Naive B cell (primary cell): ENCODE measurements around the gene TRAF4. TPM values are rescaled to one million over a fixed set of nuclear protein-coding genes. Genes with fewer than 3 reads are reported as not detected.

ENCODE experiments used
- ATAC-seq, 2 donors: fragments of 150-1000 bp; cut with Tn5 transposase; 2 replicates each; pipeline ENCODE4 v1.10.0; 2021; ENCODE audit warnings: low read depth in 2 of 2, mild to moderate bottlenecking in 2 of 2, moderate library complexity in 2 of 2
- DNase-seq: peaks from one replicate; pipeline ENCODE4 v3.0.0; 2022
- H3K27ac Mint-ChIP-seq, 6 donors: one replicate each; pipeline ENCODE4 v1.8.0; 2020 to 2022; ENCODE audit warnings: mild to moderate bottlenecking in 6 of 6, mixed read lengths in 6 of 6, moderate library complexity in 5 of 6, inconsistent platforms in 2 of 6
- H3K27me3 Mint-ChIP-seq, 3 donors: one replicate each; pipeline ENCODE4 v1.8.0; 2021 to 2022; ENCODE audit warnings: mixed read lengths in 3 of 3, mild to moderate bottlenecking in 1 of 3
- H3K36me3 Mint-ChIP-seq, 2 donors: one replicate each; pipeline ENCODE4 v1.8.0; 2020 to 2022; ENCODE audit warnings: mixed read lengths in 2 of 2, inconsistent platforms in 1 of 2, mild to moderate bottlenecking in 1 of 2
- H3K4me1 Mint-ChIP-seq, 3 donors: one replicate each; pipeline ENCODE4 v1.8.0; 2020 to 2022; ENCODE audit warnings: mixed read lengths in 3 of 3, inconsistent platforms in 1 of 3, mild to moderate bottlenecking in 1 of 3, moderate library complexity in 1 of 3
- H3K4me3 Mint-ChIP-seq, 8 donors: one replicate each; pipeline ENCODE4 v1.8.0; 2020 to 2022; ENCODE audit warnings: mild to moderate bottlenecking in 8 of 8, mixed read lengths in 8 of 8, moderate library complexity in 8 of 8, inconsistent platforms in 2 of 8
- H3K9me3 Mint-ChIP-seq, 7 donors: one replicate each; pipeline ENCODE4 v1.8.0; 2020 to 2022; ENCODE audit warnings: mixed read lengths in 7 of 7, mild to moderate bottlenecking in 5 of 7, inconsistent platforms in 2 of 7, moderate library complexity in 1 of 7
- polyA plus RNA-seq, 6 donors: library from polyadenylated mRNA; unstranded; fragments of 300-500 nt; fragmentation: Illumina TruSeq; gene quantifications; one replicate each; pipeline ENCODE4 v1.2.3, GENCODE V29; 2021; ENCODE audit warnings: low read depth in 6 of 6

Gene TRAF4, protein sequence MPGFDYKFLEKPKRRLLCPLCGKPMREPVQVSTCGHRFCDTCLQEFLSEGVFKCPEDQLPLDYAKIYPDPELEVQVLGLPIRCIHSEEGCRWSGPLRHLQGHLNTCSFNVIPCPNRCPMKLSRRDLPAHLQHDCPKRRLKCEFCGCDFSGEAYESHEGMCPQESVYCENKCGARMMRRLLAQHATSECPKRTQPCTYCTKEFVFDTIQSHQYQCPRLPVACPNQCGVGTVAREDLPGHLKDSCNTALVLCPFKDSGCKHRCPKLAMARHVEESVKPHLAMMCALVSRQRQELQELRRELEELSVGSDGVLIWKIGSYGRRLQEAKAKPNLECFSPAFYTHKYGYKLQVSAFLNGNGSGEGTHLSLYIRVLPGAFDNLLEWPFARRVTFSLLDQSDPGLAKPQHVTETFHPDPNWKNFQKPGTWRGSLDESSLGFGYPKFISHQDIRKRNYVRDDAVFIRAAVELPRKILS
- 10 to 100 TPM in 4 of 6 donors, 1 to 10 TPM in 2; 5.4 to 17.1 (median 12.0) TPM for polyA plus RNA-seq

DNA sequence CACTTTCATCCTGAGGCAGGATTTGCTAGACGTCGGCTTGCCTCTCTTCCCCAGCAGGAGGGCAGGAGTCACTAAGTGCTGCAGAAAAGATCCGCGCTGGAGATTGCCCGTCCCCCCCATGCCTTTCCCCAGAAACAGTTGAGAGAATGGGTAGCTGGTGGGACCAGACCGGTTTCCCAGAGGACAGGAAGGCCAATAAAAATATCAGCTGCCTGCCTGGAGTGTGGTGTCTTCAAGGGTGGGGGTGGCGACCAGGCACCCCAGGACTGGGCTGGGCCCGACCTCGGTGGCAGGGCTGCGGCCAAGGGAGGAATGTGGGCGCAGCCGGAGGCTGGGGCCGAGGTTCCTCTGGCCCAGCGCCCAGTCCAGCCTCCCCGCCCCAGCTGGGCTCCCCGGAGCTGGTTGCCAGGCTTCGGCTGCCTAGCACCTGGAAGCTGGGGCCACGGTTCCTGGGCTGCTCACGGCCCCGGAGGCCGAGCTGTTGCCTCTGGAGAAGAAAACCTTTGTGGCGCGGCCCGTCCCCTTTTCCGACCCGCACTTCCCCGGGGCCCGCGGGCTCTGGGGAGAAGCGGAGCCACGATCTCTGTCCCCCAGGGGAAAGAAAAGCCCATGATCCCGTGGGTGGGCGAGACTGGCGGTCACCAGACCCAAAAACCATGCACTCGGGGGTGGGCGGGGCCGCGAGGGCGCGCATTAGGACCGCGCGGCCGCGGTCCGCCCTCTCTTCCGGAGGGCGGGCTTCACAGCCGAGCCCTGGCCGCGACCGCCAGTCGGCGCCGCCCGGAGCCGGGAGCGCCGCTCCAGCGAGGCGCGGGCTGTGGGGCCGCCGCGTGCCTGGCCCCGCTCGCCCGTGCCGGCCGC lies at the start of gene TRAF4:
Gene TRAF4 (plus strand): TSS at position 769 of the 861 bp plus-strand sequence. CDS start 102 bp downstream, outside the sequence.
- Mint-ChIP-seq H3K27ac (peak within 1 kb of the TSS; percentile 96 to 100 (median 98)), H3K4me3 (peak within 1 kb of the TSS; percentile 72 to 96 (median 93)), H3K36me3 (peaks cover 0 to 2% of the 10 kb centered on the region in 2 donors), H3K4me1 (peaks cover 58 to 76% (median 75%) of the 10 kb centered on the region in 3 donors), H3K27me3 (no peaks in the 10 kb centered on the region), H3K9me3 (peaks cover 0 to 2% (median 0%) of the 10 kb centered on the region in 7 donors)
- ATAC-seq: peak; percentile 70 to 72
- peak; percentile 87 for DNase-seq

DNA sequence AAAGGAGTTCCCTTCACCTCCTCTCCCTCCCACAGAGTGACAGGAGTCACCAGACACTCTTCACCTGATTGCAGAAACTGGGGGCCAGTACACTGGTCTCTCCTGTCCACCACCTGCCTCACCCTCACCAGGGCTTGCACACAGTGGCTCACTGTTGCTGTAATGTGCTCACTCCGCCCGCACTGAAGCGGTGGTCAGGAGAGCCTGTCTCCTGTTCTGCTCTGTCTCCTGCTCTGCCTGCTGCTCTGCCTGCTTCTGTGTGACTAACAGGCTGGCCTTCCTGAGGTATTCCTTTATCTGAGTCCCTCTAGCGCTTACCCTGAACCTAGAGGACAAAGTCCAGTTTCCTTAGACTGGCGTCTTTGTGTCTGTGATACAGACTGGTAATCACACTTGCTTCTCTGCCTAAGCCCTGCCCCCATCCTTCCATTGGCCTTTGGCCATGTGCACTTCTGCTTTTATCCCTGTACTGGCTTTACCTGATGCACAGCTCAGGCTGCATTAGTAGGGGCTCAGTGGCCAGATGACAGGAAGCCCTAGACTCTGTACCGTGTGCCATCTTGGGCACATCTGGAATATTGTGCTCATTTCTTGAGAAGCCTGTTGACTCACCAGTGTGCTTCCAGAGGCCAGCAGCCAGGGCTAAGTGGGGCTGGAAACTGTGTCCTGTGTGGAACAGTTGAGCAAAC lies 45.4 kb upstream of the TRAF4 start:
- Mint-ChIP-seq H3K27ac (peak overlapping the region in 2 of 6 donors; percentile 74 to 79), H3K9me3 (no peaks in the 10 kb centered on the region), H3K4me1 (peaks cover 0 to 4% (median 0%) of the 10 kb centered on the region in 3 donors), H3K27me3 (no peaks in the 10 kb centered on the region), H3K4me3 (no peak overlapping the region), H3K36me3 (peaks cover 0 to 34% of the 10 kb centered on the region in 2 donors)
- no peak for ATAC-seq
- DNase-seq: no peak

DNA sequence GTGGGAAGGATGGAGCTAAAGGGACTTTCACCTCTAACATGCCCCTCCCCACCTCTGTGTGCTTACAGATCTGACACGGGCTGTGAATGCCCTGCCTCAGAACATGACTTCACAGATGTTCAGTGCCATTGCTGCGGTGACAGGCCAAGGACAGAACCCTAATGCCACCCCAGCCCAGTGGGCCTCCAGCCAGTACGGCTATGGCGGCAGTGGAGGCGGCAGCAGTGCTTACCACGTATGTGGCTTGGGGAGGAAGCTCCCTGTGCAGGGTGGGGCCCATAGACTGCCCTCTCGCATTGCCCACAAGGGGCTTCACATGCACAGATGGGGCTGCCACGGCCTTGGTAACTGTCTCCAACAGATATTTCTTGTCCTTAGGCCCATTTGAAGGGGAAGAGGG lies 43.5 kb upstream of the TRAF4 start:
- Mint-ChIP-seq H3K4me3 (no peak overlapping the region), H3K9me3 (no peaks in the 10 kb centered on the region), H3K36me3 (peaks cover 0 to 32% of the 10 kb centered on the region in 2 donors), H3K27me3 (no peaks in the 10 kb centered on the region), H3K4me1 (peaks cover 0 to 4% (median 0%) of the 10 kb centered on the region in 3 donors), H3K27ac (no peak overlapping the region)
- no peak for ATAC-seq
- no peak for DNase-seq

DNA sequence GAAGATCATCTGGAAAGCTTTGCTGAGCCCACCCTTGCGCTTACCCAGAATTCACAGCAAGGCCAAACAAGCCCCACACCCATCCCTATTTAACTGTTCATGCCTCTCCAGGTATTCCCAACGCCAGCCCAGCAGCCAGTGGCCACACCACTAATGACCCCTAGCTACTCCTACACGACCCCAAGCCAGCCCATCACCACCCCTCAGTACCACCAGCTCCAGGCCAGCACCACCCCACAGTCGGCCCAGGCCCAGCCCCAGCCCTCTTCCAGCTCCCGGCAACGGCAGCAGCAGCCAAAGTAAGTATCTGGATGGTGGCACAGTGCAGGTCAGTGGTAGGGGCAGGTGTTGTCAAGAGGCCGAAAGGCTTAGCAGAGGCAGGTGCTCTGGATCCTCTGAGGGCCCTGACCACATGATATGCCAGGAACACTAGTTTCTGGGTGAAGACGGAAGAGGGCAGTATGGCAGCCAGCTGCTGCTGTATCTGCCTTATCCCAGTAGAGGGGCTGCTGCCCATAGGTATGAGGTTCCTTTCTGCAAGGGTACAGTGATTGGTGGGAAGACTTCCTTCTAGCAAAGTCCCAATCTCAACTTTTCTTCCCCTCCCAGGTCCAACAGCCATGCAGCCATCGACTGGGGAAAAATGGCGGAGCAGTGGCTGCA lies 42.9 kb upstream of the TRAF4 start:
- H3K36me3 Mint-ChIP-seq: peaks cover 0 to 32% of the 10 kb centered on the region in 2 donors
- H3K4me3 Mint-ChIP-seq: no peak overlapping the region
- peaks cover 0 to 4% (median 0%) of the 10 kb centered on the region in 3 donors for H3K4me1 Mint-ChIP-seq
- peak overlapping the region in 1 of 6 donors; percentile 47 for H3K27ac Mint-ChIP-seq
- H3K9me3 Mint-ChIP-seq: no peaks in the 10 kb centered on the region
- ATAC-seq (no peak), DNase-seq (no peak)
- no peaks in the 10 kb centered on the region for H3K27me3 Mint-ChIP-seq

DNA sequence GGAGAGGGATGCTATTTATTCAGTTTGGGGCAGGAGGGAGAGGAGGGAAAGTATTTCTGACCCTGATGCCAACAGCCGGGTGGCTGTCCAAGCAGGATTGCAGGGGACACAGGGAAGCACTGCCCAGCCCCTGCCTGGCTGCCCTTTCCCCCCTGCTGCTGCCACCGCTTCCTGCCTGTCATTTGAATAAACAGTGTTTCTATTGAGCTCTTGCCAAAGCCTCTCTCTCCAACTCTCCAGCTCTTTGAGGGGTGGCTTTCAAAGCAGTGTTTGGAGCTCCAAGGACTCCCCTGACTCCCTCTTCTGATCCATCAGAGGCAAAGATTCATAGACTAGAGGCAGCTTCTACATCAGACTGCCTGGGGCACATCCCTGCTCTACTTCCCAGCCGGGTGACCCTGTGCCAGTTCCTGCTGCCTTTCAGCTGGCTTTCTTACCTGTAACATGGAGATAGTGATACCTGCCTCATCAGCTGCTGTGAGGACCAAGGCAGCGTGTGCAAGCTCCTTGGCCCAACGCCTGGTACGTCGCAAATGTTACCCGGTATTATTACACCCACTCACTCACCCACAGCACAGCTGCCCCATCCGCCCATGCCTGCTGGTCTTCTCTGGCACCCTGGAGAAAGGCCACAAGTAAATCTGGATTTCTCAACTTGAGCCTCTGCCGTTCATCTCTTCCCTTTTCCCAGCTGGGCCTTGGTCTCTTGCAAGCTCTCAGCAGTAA lies 41.6 kb upstream of the TRAF4 start:
- Mint-ChIP-seq H3K36me3 (peaks cover 0 to 32% of the 10 kb centered on the region in 2 donors), H3K27ac (peak overlapping the region in 3 of 6 donors; percentile 21 to 74 (median 60)), H3K9me3 (no peaks in the 10 kb centered on the region), H3K27me3 (no peaks in the 10 kb centered on the region), H3K4me3 (no peak overlapping the region), H3K4me1 (peaks cover 0 to 4% (median 0%) of the 10 kb centered on the region in 3 donors)
- DNase-seq (no peak), ATAC-seq (no peak)

DNA sequence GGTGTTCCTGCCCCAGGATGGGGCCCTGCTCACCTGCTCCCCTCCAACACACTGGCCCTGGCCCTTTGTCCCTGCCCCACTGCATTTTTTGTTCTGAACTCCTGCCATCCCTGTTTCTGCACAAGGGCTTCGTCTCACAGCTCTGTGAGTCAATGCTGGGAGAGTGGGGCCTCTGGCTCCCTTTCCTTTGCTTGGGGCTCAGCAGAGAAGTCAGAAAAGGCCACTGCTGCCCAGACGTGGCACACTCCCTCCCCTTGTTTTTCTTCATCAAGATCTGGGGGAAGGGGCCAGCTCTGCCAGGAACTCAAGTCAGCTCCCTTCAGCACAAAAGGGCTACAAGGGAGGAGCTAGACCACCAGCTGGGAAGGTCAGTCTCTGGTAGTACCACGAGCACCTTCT lies 41.1 kb upstream of the TRAF4 start:
- Mint-ChIP-seq H3K4me3 (no peak overlapping the region), H3K9me3 (no peaks in the 10 kb centered on the region), H3K36me3 (peaks cover 0 to 32% of the 10 kb centered on the region in 2 donors), H3K4me1 (peaks cover 0 to 4% (median 0%) of the 10 kb centered on the region in 3 donors), H3K27ac (peak overlapping the region in 2 of 6 donors; percentile 21 to 74), H3K27me3 (no peaks in the 10 kb centered on the region)
- DNase-seq: no peak
- no peak for ATAC-seq

DNA sequence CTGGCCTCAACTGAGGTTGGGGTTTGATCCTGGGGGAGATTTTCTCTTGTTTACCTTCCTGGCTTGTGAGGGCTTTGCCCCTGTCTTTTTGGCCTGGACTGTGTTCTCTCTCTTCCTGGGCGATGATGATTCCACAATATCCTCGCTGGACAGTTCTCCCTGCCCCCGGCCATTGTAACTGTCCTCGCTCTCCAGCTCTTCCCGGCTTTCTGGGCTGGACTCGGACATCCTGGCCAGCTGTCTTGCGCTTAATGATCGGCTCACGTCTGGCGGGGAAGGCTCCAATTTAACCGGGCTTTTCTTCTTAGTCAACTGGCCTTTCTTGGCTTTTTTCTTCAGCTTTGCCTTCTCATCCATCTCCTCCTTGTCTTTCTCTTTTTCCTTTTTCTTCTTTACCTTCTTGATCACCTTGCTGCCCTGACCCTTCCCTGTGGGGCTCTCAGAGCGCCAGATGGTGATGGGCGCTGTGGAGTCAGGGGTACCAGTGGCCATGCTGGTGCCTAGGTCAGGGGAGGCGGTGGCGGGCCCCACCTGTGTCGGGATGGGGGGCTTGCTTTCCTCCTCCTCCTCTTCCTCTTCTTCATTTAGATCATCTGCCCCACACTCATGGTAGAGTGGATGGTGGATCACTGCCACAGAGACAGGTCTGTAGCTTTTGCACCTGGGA lies 40.1 kb upstream of the TRAF4 start:
- DNase-seq: no peak
- H3K4me3 Mint-ChIP-seq: no peak overlapping the region
- H3K36me3 Mint-ChIP-seq: peaks cover 0 to 26% of the 10 kb centered on the region in 2 donors
- H3K27ac Mint-ChIP-seq: peak overlapping the region in 5 of 6 donors; percentile 9 to 74 (median 70)
- no peaks in the 10 kb centered on the region for H3K9me3 Mint-ChIP-seq
- no peaks in the 10 kb centered on the region for H3K27me3 Mint-ChIP-seq
- H3K4me1 Mint-ChIP-seq: peaks cover 0 to 8% (median 0%) of the 10 kb centered on the region in 3 donors
- no peak for ATAC-seq

DNA sequence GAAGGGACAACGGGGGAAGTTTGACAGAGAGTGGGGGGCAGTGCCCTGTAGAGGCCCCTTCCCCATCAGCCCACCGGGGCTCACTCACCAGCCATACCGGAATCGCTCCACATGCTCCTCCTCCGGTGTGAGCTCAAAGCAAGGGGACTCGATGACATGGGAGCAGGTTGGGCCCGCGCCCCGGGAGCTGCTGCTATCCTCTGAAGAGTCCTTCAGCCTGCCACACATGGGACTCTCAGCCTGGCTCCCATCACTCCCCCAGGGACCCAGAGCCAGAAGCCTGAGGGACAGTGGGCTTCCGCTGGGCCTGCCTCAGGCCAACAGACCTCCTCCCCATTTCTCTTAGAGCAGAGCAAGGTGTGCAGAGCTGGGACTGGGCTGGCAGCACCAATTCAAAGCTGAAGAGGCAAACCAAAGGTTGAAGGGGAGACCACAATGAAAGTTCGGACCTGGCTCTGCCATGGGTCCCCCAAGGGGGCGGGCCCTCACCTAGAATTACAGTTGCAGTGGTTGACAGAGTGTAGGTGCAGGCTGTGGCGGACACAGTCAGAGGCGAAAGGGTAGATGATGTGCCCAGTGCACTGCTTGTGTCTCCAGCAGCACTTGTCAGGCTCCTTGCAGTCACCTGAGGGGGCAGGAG lies 39.5 kb upstream of the TRAF4 start:
- Mint-ChIP-seq H3K4me1 (peaks cover 0 to 8% (median 0%) of the 10 kb centered on the region in 3 donors), H3K27ac (peak overlapping the region in 4 of 6 donors; percentile 13 to 86 (median 62)), H3K9me3 (no peaks in the 10 kb centered on the region), H3K36me3 (peaks cover 0 to 25% of the 10 kb centered on the region in 2 donors), H3K27me3 (no peaks in the 10 kb centered on the region), H3K4me3 (no peak overlapping the region)
- no peak for ATAC-seq
- no peak for DNase-seq

DNA sequence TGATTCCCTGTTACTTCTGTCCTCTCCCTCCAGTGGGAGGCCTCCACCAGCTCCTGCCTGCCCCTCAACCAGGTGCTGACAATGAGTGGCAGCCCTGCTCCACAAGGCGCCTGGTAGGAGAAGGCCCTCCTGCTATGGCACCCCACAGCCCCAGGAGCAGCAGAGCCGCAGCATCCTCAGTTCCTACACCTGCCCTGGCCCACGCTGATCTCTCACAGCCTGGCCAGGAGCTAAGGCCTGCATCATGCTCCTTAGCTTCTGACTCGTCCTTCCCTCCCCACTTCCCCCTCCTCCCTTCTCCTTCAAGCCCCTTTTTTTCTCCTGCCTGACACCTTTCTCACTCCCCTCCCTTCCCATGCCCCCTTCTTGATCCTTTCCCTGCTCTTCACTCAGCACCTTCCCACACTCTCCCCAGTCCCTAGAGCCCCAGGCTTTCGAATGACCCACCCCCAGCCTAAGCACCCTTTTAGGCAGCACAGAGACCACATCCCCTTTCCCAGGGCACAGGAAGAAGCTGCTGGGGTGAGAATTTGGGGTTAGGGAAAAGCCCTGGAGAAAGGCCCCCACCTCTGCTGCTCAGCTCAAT lies 38.6 kb upstream of the TRAF4 start:
- H3K36me3 Mint-ChIP-seq: peaks cover 0 to 25% of the 10 kb centered on the region in 2 donors

DNA sequence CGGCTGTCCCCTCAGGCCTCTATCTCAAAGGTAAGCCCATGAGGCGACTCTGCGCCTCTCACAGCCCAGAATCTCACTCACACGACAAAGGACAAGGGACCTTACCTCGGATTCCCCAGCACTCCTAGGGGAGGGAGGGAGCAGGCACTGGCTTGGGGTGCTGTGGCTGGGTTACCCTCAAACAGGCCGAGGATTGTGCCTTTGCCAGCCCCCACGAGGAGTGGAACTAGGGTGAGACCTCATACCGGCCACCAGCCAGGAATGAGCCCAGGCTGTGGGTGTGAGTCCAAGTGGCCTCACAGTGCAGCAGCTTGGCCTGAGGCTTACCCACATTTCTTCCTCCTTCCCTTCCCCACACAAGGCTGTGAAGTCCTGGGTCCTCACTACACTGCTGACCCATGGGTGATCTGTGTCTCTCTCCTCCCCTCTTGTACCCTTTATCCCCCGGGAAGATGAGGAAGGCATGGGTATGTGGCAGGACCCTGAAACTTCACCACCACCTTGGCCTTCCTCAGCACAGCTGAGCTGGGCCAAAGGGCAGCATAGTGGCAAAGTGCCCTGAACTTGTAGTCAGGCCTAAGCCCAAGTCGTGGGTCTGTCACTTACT lies 38.0 kb upstream of the TRAF4 start:
- H3K27ac Mint-ChIP-seq: peak overlapping the region in 4 of 6 donors; percentile 3 to 90 (median 76)

More for the DNA sequence above, 38.6 kb upstream of the TRAF4 start:
- no peak for DNase-seq
- Mint-ChIP-seq H3K27ac (peak overlapping the region in 3 of 6 donors; percentile 73 to 90 (median 80)), H3K4me1 (peaks cover 0 to 8% (median 3%) of the 10 kb centered on the region in 3 donors), H3K27me3 (no peaks in the 10 kb centered on the region), H3K9me3 (no peaks in the 10 kb centered on the region), H3K4me3 (peak overlapping the region in 1 of 8 donors; percentile 52)
- ATAC-seq: no peak

More for the DNA sequence above, 38.0 kb upstream of the TRAF4 start:
- Mint-ChIP-seq H3K36me3 (peaks cover 0 to 23% of the 10 kb centered on the region in 2 donors), H3K4me1 (peaks cover 6 to 12% (median 9%) of the 10 kb centered on the region in 3 donors), H3K9me3 (no peaks in the 10 kb centered on the region), H3K27me3 (no peaks in the 10 kb centered on the region), H3K4me3 (no peak overlapping the region)
- no peak for DNase-seq
- ATAC-seq: no peak
